Measurements from ENCODE around the gene ADAP2. TPM values are rescaled to one million over a fixed set of nuclear protein-coding genes. Genes with fewer than 3 reads are reported as not detected.

The ADAP2 gene
- total RNA-seq, 4 donors from 2014 or later = 10.6 to 20.9 (median 12.6) TPM

DNA sequence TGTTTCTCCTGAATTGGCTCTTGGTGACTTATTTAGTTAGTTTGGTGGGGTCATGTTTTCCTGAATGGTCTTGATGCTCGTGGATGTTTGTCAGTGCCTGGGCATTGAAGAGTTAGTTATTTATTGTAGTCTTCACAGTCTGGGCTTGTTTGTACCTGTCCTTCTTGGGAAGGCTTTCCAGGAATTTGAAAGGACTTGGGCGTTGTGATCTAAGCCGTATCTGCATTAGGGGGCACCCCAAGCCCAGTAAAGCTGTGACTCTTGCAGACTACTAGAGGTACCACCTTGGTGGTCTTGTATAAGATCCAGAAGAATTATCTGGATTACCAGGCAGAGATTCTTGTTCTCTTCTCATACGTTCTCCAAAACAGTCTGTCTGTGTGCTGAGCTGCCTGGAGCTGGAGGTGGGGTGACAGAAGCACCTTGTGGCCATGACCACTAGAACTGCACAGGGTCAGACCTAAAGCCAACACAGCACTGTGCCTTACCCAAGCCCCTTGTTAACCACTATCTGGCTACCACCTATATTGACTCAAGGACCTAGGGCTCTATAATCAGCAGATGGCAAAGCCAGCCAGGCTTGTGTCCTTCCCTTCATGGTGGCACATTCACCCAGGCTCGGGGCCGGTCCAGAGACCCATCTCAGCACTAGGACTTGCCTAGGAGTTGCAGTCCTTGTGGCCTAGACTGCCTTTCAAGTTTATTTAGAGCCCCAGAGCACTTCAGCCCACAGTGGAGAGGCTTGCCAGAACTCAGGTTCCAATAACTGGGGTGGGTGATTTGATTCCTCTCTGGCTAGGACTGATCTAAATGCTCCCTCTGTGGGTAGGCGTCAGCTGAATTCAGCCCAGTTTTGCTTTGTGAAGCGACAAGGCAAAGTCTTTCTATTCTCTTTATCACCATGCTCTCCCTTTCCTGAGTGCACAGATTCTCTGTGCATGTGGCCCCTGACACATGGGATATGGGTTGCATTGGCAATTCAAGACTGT, 60.1 kb downstream of the ADAP2 start:
- 63 to 100% methylated on average over 1 to 4 of the region's 8 CpGs for WGBS, 2 donors (ENCODE audit: low coverage in 1 of 2)
- no peak for ATAC-seq
- peaks cover 0 to 25% of the 10 kb centered on the region in 2 donors for H3K36me3 ChIP-seq
- no peak overlapping the region for H3K27ac ChIP-seq
- no peaks in the 10 kb centered on the region for H3K27me3 ChIP-seq
- H3K4me1 ChIP-seq = no peaks in the 10 kb centered on the region
- no peaks in the 10 kb centered on the region for H3K9me3 ChIP-seq
- no peak overlapping the region for H3K4me3 ChIP-seq
- TF ChIP-seq EP300 (IDR thresholded peaks at IDR 0.05) (no peak), POLR2A (IDR thresholded peaks at IDR 0.05) (no peak), POLR2AphosphoS5 (IDR thresholded peaks at IDR 0.05) (no peak)
- TF ChIP-seq, protein P1, sequence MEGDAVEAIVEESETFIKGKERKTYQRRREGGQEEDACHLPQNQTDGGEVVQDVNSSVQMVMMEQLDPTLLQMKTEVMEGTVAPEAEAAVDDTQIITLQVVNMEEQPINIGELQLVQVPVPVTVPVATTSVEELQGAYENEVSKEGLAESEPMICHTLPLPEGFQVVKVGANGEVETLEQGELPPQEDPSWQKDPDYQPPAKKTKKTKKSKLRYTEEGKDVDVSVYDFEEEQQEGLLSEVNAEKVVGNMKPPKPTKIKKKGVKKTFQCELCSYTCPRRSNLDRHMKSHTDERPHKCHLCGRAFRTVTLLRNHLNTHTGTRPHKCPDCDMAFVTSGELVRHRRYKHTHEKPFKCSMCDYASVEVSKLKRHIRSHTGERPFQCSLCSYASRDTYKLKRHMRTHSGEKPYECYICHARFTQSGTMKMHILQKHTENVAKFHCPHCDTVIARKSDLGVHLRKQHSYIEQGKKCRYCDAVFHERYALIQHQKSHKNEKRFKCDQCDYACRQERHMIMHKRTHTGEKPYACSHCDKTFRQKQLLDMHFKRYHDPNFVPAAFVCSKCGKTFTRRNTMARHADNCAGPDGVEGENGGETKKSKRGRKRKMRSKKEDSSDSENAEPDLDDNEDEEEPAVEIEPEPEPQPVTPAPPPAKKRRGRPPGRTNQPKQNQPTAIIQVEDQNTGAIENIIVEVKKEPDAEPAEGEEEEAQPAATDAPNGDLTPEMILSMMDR (IDR thresholded peaks at IDR 0.05) = no peak

DNA sequence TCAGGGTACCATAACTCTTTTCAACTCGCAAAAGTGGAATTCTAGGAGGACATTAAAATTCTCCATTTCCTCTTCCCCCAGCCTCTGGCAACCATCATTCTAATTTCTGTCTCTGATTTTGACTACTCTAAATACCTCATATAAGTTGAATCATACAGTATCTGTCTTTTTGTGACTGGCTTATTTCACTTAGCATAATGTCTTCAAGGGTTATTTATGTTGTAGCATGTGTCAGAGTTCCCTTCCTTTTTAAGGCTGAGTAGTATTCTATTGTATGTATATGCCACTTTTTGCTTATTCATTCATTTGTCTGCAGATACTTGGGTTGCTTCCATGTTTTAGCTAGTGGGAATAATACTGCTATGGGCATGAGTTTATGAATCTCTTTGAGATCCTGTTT, 61.1 kb downstream of the ADAP2 start:
- no peak for TF ChIP-seq POLR2A (IDR thresholded peaks at IDR 0.05)
- TF ChIP-seq POLR2AphosphoS5 (IDR thresholded peaks at IDR 0.05) = no peak
- no peak for TF ChIP-seq EP300 (IDR thresholded peaks at IDR 0.05)
- TF ChIP-seq, protein P1 (IDR thresholded peaks at IDR 0.05) = no peak
- no peak for ATAC-seq
- Histone ChIP-seq H3K27ac (no peak overlapping the region), H3K36me3 (peaks cover 0 to 35% of the 10 kb centered on the region in 2 donors), H3K4me1 (no peaks in the 10 kb centered on the region), H3K9me3 (no peaks in the 10 kb centered on the region), H3K27me3 (no peaks in the 10 kb centered on the region), H3K4me3 (no peak overlapping the region)
- 87 to 100% methylated on average over 1 of the region's 1 CpG for WGBS, 2 donors (ENCODE audit: low coverage in 1 of 2)

DNA sequence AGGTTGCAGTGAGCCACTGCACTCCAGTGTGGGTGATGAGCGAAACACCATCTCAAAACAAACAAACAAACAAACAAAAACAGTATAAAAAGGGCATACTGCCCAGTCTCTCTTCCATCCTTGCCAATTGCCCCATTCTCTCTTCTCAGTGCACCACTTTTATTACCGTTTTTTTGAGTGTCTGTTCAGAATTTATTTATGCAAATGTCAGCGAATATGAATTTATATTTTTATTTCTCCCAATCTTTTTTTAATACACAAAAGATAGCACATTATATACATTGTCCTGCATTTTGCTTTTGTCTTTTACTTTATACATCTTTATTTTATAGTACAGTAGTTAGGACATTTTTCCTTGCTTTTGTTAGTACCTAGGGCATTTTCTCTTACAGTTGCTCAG, 68.7 kb downstream of the ADAP2 start:
- TF ChIP-seq POLR2AphosphoS5 (IDR thresholded peaks at IDR 0.05) = no peak
- TF ChIP-seq, protein P1 (IDR thresholded peaks at IDR 0.05) = no peak
- TF ChIP-seq EP300 (IDR thresholded peaks at IDR 0.05) = no peak
- no peak for TF ChIP-seq POLR2A (IDR thresholded peaks at IDR 0.05)
- Histone ChIP-seq H3K36me3 (peaks cover 0 to 92% of the 10 kb centered on the region in 2 donors), H3K9me3 (no peaks in the 10 kb centered on the region), H3K27me3 (no peaks in the 10 kb centered on the region), H3K4me1 (no peaks in the 10 kb centered on the region), H3K4me3 (no peak overlapping the region), H3K27ac (no peak overlapping the region)
- ATAC-seq = no peak
- WGBS, 2 donors (ENCODE audit: low coverage in 1 of 2) = 90 to 93% methylated on average over 3 of the region's 3 CpGs

DNA sequence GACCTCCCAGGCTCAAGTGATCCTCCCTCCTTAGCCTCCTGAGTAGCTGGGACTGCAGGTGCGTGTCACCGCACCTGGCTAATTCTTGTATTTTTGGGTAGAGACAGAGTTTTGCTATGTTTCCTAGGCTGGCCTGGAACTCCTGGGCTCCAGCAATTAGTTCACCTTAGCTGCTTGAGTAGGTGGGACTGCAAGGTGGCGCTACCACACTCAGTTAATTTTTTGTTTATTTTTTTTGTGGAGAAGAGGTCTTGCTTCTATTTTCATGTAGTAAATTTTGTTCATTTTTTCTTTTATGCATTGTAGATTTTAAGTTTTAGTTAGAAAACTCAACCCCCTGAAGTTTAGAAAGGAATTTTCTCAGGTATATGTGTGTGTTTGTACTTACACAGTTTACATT, 70.8 kb downstream of the ADAP2 start:
- ATAC-seq = no peak
- WGBS, 2 donors (ENCODE audit: low coverage in 1 of 2) = 100% methylated on average over 2 to 3 of the region's 3 CpGs
- H3K9me3 ChIP-seq = no peaks in the 10 kb centered on the region
- TF ChIP-seq EP300 (IDR thresholded peaks at IDR 0.05) = no peak
- no peak for TF ChIP-seq POLR2A (IDR thresholded peaks at IDR 0.05)
- TF ChIP-seq, protein P1 (IDR thresholded peaks at IDR 0.05) = no peak
- TF ChIP-seq POLR2AphosphoS5 (IDR thresholded peaks at IDR 0.05) = no peak
- no peak overlapping the region for H3K4me3 ChIP-seq
- peaks cover 0 to 92% of the 10 kb centered on the region in 2 donors for H3K36me3 ChIP-seq
- no peaks in the 10 kb centered on the region for H3K4me1 ChIP-seq
- no peaks in the 10 kb centered on the region for H3K27me3 ChIP-seq
- no peak overlapping the region for H3K27ac ChIP-seq

DNA sequence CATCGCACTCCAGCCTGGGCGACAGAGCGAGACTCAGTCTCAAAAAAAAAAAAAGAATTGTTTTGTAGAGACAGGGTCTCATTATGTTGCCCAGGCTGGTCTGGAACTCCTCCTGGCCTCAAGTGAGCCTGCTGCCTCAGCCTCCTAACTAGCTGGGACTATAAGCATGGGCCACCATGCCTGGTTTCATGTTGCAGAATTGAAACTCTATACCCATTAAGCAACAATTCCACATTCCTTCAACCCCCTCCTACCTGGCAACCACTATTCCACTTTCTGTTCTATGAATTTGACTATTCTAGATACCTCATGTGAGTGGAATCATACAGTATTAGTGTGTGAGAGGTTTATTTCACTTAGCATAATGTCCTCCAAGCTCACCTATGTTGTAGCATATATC, 73.6 kb downstream of the ADAP2 start:
- Histone ChIP-seq H3K27ac (no peak overlapping the region), H3K9me3 (no peaks in the 10 kb centered on the region), H3K36me3 (peaks cover 0 to 95% of the 10 kb centered on the region in 2 donors), H3K27me3 (no peaks in the 10 kb centered on the region), H3K4me1 (no peaks in the 10 kb centered on the region), H3K4me3 (no peak overlapping the region)
- TF ChIP-seq EP300 (IDR thresholded peaks at IDR 0.05) (no peak), POLR2AphosphoS5 (IDR thresholded peaks at IDR 0.05) (no peak), POLR2A (IDR thresholded peaks at IDR 0.05) (no peak)
- TF ChIP-seq, protein P1 (IDR thresholded peaks at IDR 0.05) = no peak
- WGBS, 2 donors (ENCODE audit: low coverage in 1 of 2) = no CpG with 5 or more reads among the region's 3 CpGs
- no peak for ATAC-seq
